ENCODE data around the gene UBE2Q1.

The UBE2Q1 gene

DNA sequence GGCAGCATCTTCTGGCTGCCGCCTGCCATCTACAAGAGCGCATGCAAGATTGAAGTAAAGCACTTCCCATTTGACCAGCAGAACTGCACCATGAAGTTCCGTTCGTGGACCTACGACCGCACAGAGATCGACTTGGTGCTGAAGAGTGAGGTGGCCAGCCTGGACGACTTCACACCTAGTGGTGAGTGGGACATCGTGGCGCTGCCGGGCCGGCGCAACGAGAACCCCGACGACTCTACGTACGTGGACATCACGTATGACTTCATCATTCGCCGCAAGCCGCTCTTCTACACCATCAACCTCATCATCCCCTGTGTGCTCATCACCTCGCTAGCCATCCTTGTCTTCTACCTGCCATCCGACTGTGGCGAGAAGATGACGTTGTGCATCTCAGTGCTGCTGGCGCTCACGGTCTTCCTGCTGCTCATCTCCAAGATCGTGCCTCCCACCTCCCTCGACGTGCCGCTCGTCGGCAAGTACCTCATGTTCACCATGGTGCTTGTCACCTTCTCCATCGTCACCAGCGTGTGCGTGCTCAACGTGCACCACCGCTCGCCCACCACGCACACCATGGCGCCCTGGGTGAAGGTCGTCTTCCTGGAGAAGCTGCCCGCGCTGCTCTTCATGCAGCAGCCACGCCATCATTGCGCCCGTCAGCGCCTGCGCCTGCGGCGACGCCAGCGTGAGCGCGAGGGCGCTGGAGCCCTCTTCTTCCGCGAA lies 12.9 kb upstream of the UBE2Q1 start:
- Histone ChIP-seq H3K9ac (ENCODE audit: low read depth, low read length) (no peak overlapping the region), H3K36me3 (ENCODE audit: insufficient read depth, low read length) (no peaks in the 10 kb centered on the region), H3K9me3 (ENCODE audit: control insufficient read depth, insufficient read depth, low read length) (no peaks in the 10 kb centered on the region), H3K4me1 (ENCODE audit: insufficient read depth, low read length) (peaks cover 10% of the 10 kb centered on the region; the same call in 1 of the 2 replicates)

DNA sequence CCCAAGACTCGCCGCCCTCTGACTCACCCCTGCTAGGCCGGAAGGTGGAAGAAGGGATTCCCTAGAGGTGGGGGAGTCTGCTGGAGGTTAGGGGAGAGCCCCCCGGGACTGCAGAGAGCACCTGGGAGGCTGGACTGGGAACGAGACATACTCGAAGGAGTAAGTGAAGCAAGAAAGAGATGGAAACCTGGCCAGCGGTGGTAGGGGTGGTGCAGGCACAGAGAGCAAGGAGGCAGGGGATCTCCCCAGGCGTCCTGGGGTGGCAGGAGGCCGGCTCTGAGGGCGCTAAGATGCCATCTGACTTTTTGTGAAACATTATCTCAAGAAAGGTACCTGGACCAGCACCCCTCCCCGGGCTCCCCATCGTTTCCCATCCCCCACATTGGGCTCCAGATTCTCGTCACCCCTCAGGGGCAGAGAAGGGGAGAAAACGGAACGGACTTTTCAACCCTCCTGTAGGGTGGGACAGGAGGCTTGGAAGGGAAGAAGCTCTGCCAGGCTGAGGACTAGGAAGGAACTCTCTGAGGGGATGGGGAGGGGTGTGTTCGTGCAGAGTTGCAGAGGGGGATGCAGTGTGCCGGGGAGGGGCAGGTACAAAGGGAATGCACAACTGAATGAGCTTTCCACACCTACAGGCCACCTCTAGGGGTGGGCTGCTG lies 9.8 kb upstream of the UBE2Q1 start:
- no peaks in the 10 kb centered on the region; the same call in 1 of the 2 replicates for H3K36me3 ChIP-seq (ENCODE audit: insufficient read depth, low read length)
- H3K9ac ChIP-seq (ENCODE audit: low read depth, low read length): peak overlapping the region; percentile 64; the same call in 1 of the 2 replicates
- H3K4me1 ChIP-seq (ENCODE audit: insufficient read depth, low read length): peaks cover 10% of the 10 kb centered on the region; the same call in 1 of the 2 replicates
- no peaks in the 10 kb centered on the region for H3K9me3 ChIP-seq (ENCODE audit: control insufficient read depth, insufficient read depth, low read length)

DNA sequence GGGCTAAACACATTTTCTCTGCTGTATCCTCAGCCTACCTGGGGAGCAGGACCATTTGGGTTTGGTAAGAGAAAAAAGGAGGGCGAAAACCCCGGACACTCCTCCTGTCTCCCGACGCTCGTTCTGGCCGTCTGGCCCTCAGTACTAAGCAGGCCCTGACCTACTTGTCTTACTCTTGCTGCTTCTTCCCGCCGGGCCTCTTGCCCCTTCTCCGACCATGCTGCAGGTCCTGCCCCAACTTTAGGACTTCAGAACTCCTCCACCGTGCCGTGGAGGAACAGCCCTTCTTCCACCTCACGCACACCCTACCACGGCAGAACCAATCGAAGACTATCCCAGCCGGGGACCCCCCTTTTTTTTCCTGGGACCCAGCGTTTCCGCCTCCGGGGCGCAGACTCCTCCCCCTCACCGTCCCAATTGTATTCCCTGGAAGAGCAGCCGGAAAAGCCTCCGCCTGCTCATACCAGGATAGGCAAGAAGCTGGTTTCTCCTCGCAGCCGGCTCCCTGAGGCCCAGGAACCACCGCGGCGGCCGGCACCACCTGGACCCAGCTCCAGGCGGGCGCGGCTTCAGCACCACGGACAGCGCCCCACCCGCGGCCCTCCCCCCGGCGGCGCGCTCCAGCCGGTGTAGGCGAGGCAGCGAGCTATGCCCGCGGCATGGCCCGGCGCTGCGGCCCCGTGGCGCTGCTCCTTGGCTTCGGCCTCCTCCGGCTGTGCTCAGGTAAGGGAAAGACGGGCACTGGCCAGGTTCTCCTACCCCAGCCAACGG lies 9.1 kb upstream of the UBE2Q1 start, which contains the start of gene CHRNB2:
CHRNB2 (plus strand) TSS at position 393 of the 771 bp plus-strand sequence; CDS start at position 660, 267 bp downstream.
- H3K9me3 ChIP-seq (ENCODE audit: control insufficient read depth, insufficient read depth, low read length): no peaks in the 10 kb centered on the region
- H3K9ac ChIP-seq (ENCODE audit: low read depth, low read length): peak within 1 kb of the TSS; percentile 64
- no peaks in the 10 kb centered on the region; the same call in 1 of the 2 replicates for H3K36me3 ChIP-seq (ENCODE audit: insufficient read depth, low read length)
- peaks cover 10% of the 10 kb centered on the region; the same call in 1 of the 2 replicates for H3K4me1 ChIP-seq (ENCODE audit: insufficient read depth, low read length)

DNA sequence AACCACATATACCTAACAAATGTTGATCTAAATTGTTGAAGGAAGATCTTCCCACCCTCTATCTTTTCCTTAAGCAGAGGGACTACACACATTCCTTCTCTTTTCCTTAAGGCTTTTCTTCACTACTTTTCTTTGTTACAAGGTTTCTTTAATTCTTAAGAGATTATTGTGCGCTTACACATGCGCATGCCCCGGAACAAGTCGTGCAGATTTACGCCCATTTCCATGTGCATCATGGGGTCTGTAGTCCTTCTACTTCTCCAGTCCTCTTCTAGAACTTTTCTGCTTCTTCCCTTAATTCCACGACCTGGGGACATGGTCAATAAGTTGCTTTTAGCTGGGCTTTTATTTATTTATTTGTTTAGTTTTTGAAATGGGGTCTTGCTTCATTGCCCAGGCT lies 7.4 kb upstream of the UBE2Q1 start:
- Histone ChIP-seq H3K9ac (ENCODE audit: low read depth, low read length) (no peak overlapping the region), H3K9me3 (ENCODE audit: control insufficient read depth, insufficient read depth, low read length) (no peaks in the 10 kb centered on the region), H3K36me3 (ENCODE audit: insufficient read depth, low read length) (no peaks in the 10 kb centered on the region; the same call in 1 of the 2 replicates), H3K4me1 (ENCODE audit: insufficient read depth, low read length) (0 out of 2 replicates have a peak, but pooled peaks cover 5% of the 10 kb centered on the region)

DNA sequence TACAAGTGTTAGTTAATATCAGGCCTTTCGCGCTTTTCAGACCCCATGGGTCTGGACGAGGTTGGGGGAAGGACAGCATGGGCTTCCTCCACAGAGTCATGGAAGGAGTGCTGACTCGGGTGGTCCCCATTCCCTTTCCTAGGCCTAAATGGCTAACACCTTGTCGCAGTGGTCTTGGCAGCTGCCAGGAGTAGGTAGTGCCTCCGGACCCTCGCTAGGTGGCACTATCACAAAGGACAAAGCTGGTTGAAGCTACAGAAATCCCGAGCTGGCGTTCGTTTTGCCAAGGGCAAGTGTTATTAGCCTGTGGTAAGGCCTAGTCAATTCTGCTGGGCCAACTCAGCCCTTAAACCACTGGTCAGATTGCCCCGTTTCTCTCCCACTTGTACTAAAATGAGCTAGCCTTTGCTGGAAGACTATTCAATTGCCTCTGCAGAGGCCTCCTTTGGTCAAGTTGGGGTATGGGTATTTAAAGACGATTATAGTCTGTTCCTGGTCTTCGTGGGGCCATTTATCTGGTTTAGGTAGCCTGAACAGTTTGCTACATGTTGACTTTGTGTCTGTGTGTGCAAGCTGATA lies 1.1 kb upstream of the UBE2Q1 start:
- H3K9me3 ChIP-seq (ENCODE audit: control insufficient read depth, insufficient read depth, low read length): no peaks in the 10 kb centered on the region
- peaks cover 12% of the 10 kb centered on the region for H3K4me1 ChIP-seq (ENCODE audit: insufficient read depth, low read length)
- H3K36me3 ChIP-seq (ENCODE audit: insufficient read depth, low read length): peaks cover 11% of the 10 kb centered on the region
- H3K9ac ChIP-seq (ENCODE audit: low read depth, low read length): peak overlapping the region; percentile 62

DNA sequence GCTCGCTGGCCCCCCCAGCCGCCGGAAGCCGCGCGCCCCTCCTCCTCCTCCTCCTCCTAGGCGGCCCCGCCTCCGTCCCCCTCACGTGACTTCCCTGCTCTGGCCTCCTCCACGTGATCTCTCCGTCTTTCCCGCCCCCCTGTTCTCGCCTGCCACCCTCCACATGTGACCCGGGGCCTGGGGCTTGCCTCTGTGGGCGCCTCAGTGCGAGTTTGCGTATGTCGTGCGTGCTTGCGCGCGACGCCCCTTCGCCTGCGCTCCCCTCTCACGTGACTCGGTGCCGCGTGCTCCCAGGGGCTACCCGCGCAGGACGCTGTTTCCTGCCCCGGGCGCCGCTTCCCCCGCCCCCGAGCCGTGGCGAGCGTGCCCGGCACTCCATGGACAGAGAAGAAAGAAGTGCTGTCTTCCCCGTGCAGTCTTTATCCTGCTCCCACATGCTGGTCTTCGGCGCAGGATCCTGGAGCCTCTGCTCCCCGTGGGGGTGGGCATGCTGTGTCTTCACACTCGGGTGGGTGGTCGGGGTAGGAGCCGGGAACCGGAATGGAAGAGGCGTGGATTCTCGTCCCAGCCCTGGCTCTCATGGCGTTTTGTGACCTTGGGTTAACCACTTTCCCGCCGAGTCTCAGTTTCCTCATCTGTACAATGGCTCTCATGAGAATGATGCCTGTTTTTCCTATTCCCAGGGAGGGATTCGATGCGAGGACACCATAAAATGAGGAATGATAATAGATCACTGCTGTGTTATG lies 431 bp upstream of the UBE2Q1 start:
- Histone ChIP-seq H3K9me3 (ENCODE audit: control insufficient read depth, insufficient read depth, low read length) (no peaks in the 10 kb centered on the region), H3K9ac (ENCODE audit: low read depth, low read length) (peak overlapping the region; percentile 62), H3K36me3 (ENCODE audit: insufficient read depth, low read length) (peaks cover 17% of the 10 kb centered on the region), H3K4me1 (ENCODE audit: insufficient read depth, low read length) (peaks cover 12% of the 10 kb centered on the region)

DNA sequence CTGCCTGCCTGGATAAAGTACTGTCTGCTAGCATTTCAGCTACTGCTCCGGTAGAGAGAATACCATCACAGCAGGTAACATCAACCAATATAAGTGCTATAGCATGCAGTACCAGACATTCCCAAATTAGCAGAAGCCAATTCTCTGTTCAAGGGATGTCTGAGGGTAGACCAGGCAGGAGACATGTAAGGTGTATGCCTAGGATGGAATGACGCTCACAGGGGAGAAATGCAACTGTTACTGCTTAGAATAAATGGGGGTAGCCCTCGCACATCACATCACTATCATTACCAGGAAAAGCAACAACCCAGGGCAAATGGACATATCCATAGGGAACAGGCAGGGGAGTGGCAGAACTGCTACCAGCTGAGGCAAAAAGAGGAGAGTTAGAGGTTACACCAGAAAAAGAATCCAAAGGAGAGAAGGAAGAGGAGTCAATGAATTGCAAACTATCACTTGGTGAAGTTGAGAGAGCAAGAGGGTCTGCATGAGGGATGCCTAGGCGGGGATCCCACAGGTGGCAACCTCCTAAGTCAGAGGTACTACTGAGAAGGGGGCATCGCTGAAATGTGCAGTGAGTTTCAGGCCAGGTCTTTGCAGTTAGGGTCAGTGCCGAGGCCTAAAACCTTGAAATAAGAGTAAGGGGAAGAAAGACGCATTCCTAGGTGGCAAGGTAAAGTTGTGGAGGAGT lies 1.1 kb downstream of the UBE2Q1 start:
- Histone ChIP-seq H3K9me3 (ENCODE audit: control insufficient read depth, insufficient read depth, low read length) (no peaks in the 10 kb centered on the region), H3K4me1 (ENCODE audit: insufficient read depth, low read length) (peaks cover 12% of the 10 kb centered on the region), H3K9ac (ENCODE audit: low read depth, low read length) (peak overlapping the region; percentile 83), H3K36me3 (ENCODE audit: insufficient read depth, low read length) (peaks cover 31% of the 10 kb centered on the region)

DNA sequence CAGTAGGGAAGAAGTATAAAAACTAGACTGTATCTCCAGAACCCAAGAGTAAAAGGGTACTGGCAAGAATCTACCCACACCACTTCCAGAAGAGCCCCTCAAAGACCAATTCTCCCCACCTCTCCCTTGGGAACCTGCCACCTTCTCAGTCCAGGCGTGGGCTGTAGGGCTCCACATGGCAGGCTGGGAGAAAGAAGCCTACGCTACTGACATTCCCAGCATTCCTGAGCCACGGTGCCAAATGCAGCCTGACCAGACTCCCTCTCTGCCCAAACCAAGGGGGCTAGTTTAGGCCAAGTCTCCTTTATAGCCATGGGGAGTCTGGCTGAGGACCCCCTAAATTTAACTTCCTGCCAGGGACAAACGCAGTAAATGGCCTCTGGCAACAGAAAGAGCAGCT lies 2.0 kb downstream of the UBE2Q1 start:
- H3K9me3 ChIP-seq (ENCODE audit: control insufficient read depth, insufficient read depth, low read length): no peaks in the 10 kb centered on the region
- peak overlapping the region; percentile 83; the same call in 1 of the 2 replicates for H3K9ac ChIP-seq (ENCODE audit: low read depth, low read length)
- peaks cover 12% of the 10 kb centered on the region for H3K4me1 ChIP-seq (ENCODE audit: insufficient read depth, low read length)
- peaks cover 35% of the 10 kb centered on the region for H3K36me3 ChIP-seq (ENCODE audit: insufficient read depth, low read length)

DNA sequence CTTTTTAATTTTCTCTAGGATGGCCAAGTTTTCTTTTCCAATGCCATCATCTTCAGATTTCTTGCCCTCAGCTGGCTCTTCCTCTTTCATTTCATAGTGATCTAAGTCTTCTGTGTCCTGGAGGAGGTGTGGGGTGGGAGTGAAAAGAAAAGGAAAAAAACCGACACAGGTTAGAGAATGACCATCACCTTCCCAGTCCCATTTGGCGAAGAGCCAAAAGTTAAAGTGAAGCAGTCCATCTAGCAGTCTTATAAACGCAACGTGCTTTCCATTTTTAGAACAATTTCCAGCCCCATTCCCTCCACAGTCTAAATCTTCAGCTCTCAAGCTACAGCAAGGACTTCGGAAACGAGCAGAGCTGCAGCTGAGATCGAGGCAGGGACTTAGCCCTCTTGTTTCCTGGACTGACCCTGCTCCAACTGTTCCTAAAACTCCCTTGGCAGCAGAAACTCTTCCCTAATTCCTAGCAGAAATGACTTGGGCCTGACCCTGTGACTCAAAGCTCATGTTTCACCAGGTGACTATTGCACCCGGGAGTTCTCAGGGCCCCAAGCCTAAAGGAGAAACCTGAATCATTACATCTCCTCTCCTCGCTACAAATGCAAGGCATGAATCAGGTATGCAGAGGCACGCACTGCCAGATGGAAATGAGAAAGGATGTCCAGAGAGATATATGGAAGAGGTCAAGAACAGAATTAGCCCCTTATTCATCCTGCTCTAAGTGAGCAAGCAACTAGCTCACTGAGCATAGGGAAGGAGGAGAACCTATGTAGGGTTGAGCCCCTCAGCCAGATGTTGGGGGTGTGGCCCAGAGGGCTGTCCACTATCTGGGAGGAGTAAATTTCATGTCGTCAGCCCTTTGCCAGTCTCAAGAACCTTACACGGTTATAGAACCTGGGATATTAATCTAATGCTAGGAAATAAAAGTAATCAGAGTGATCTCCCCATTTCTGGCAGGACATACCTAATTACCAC lies 5.1 kb downstream of the UBE2Q1 start:
- no peaks in the 10 kb centered on the region for H3K9me3 ChIP-seq (ENCODE audit: control insufficient read depth, insufficient read depth, low read length)
- H3K4me1 ChIP-seq (ENCODE audit: insufficient read depth, low read length): peaks cover 12% of the 10 kb centered on the region; the same call in 1 of the 2 replicates
- H3K36me3 ChIP-seq (ENCODE audit: insufficient read depth, low read length): peaks cover 46% of the 10 kb centered on the region
- no peak overlapping the region for H3K9ac ChIP-seq (ENCODE audit: low read depth, low read length)

DNA sequence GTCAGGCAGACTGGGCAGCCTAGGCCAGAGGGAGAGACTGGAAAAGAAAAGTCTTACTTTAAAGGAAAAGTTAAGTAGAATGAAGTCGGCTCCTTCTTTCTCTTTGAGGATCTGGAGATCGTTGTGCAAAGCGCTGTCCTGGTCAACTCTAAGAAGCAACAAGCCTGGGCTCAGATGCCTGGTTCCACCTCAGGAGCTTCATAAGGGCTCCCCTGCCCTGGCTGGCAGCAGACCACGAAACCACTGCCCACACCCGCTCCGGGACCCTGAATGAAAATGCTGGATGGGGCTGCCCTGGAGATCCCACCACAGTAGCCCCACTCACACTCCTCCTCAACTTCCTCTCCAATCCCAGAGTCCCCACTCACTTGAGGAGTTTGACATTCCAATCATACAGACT lies 6.4 kb downstream of the UBE2Q1 start:
- Histone ChIP-seq H3K4me1 (ENCODE audit: insufficient read depth, low read length) (peaks cover 11% of the 10 kb centered on the region; the same call in 1 of the 2 replicates), H3K9me3 (ENCODE audit: control insufficient read depth, insufficient read depth, low read length) (no peaks in the 10 kb centered on the region), H3K9ac (ENCODE audit: low read depth, low read length) (no peak overlapping the region), H3K36me3 (ENCODE audit: insufficient read depth, low read length) (peaks cover 46% of the 10 kb centered on the region)

DNA sequence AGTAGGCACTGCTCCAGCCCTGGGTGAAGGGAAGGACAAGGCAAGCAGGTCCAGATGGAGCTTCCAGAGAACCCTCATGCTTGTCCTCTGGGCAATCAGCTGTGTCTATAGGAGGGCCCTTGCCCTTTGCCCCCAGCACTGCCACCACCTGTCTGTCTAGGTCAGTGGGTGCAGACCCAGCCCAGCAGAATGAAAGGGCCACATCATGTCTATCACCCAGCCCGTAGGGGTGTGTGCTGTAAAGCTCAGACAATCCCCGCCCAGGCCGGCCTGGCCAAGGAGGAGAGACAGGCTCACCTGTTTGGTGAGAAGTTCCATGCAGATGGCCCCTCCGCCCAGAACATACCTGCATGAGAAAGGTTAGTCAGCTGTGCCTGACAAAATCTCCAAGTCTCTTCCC lies 7.0 kb downstream of the UBE2Q1 start:
- peaks cover 46% of the 10 kb centered on the region for H3K36me3 ChIP-seq (ENCODE audit: insufficient read depth, low read length)
- H3K9ac ChIP-seq (ENCODE audit: low read depth, low read length): no peak overlapping the region
- peaks cover 5% of the 10 kb centered on the region; the same call in 1 of the 2 replicates for H3K4me1 ChIP-seq (ENCODE audit: insufficient read depth, low read length)
- H3K9me3 ChIP-seq (ENCODE audit: control insufficient read depth, insufficient read depth, low read length): no peaks in the 10 kb centered on the region

DNA sequence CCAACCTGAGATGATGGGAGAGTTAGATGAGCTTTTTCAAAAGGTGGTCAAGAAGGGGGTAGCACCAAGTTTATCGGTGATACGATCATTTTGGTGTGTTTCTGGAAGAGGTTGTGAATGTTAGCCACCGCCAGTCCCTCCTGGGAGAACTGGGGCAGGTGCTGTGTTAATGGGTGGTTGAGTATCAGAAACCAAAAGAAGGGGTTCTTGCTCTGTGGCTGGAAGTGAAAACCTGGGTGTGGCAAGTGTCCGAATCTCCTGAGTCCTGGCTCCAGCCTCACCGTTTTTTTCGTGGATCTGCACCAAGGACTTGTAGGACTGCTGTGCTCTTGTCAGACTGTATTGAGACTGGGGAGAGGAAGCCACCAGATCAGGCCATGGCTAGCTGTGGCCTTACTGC lies 7.8 kb downstream of the UBE2Q1 start:
- Histone ChIP-seq H3K9me3 (ENCODE audit: control insufficient read depth, insufficient read depth, low read length) (no peaks in the 10 kb centered on the region), H3K9ac (ENCODE audit: low read depth, low read length) (no peak overlapping the region), H3K4me1 (ENCODE audit: insufficient read depth, low read length) (no peaks in the 10 kb centered on the region), H3K36me3 (ENCODE audit: insufficient read depth, low read length) (peaks cover 43% of the 10 kb centered on the region)

Measured in ES-I3 (cell line).